KBM-7 (cell line): ENCODE results near the gene PFKFB2.
A peak's percentile ranks its signal among the peaks of the same experiment; 100 is the strongest.

Experiments used
- DNase-seq: peaks from one replicate; pipeline ENCODE4 v3.0.0-alpha.2; 2015
- in situ Hi-C: fragments of 300-500 bp; cut with MboI; formaldehyde crosslinking; loops from 2 replicates; pipeline ENCODE4 v1.14.3; 2020; ENCODE audit warnings: low sequenced_read_pairs, low pct_unique_long_range_greater_than_20kb, mixed read lengths

The PFKFB2 gene

DNA sequence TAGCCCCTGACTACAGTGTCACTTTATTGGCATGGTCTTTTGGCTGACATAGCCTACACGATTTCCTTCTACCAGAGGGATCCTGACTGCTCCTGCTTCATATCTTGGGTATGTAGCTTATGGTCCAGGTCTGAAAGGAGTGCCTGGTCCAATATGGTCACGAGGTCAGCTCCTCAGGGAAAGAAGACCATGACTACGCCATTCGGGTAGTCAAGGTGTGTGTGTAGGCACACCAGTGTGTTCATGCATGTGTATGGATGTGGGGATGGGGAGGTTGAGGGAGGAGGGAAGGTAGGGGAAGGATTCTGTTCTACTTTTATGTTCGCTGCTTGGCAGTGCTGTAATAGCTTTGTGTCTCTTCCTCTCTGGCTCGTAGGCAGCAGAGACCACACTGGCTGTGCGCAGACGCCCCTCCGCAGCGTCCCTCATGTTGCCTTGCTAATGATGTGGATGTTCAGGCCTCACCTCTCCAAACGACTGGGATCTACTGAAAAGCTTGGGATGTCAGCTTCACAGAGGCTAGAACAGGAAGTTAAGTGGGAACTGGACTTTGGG is 25.6 kb downstream of the PFKFB2 start:
- in situ Hi-C loops, result no loop called here
- no peak for DNase-seq

DNA sequence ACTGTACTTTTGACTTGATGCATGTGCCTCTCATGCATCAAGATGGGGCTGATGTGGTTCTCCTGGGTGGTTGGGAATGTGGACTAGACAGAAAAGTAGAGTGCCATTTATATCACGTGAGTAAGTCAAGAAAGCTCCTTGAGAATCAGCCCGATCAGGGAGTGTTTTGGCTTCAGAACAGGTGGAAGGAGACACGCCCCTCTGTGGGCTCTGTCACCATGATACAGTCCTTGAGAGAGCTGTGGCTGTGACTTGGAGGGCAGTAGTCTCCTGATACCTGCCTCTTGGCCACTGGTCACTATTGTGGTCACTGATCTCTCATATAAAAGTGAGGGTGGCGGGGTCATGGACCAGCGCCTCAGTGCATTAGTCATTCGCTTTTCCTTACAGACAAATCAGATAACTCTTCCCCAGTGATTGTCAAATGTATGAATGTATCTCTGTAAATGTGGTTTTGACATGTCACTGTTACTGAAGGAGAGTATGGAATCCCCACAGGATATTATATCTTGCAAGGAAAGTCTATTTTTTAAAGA is 26.7 kb downstream of the PFKFB2 start:
- in situ Hi-C loops, result no loop called here
- no peak for DNase-seq

DNA sequence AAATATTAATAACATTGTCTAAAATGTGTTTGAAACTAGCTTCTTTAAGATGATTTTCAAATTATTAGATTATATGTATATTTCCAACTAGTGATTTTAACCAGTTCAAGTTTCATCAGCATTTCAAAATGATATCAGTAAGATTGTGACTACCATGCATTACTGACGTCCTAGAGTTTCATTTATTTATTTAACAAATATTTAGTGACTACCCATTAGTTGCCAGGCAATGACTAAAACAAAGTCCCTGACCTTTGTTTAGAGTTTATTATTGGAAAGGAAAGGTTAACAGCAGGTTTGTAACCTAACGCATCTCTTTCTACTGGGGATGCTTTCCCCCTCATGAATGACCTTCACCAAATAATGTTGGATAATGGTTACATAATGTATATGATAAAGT is 28.0 kb downstream of the PFKFB2 start:
- DNase-seq, result no peak
- in situ Hi-C loops, result no loop called here

DNA sequence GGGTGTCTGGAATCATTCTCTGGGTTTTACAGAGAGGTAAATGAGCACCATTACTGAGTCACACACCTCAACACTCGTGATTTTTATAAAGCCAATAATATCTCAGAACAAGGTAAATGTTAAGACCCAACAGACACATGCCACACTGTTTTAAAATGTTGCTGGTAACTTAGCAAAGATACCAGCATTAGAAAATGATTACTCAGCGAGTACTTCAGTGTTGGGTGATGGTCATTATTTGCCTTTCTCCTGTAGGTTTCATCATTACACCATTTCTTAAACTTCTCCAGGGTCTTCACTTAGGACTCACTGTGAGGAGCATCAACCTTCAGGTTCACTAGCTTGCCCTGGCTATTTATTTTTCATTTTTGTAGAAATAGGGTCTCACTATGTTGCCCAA is 28.7 kb downstream of the PFKFB2 start:
- in situ Hi-C loops, result no loop called here

DNA sequence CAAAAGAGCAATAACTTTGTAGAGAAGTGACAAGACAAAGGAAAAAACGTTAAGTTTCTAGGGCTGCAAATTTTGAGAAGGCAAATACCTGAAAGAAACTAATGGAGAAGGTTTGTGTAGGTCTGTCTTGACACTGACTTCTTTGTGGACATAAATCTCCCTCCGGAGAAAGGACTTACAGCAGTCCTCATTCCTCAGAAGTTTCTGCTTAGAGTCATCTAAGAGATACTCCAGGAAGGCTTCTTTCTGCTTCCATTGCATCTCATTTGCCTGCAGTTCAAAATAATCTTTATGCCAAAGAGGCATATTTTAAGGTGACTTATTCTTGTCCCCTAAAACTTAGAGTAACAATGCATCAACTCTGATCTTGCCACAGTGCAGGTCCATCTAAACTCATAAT is 31.2 kb downstream of the PFKFB2 start:
- in situ Hi-C loops, result no loop called here
- no peak for DNase-seq

More for the DNA sequence above, 28.7 kb downstream of the PFKFB2 start:
- DNase-seq, result no peak

DNA sequence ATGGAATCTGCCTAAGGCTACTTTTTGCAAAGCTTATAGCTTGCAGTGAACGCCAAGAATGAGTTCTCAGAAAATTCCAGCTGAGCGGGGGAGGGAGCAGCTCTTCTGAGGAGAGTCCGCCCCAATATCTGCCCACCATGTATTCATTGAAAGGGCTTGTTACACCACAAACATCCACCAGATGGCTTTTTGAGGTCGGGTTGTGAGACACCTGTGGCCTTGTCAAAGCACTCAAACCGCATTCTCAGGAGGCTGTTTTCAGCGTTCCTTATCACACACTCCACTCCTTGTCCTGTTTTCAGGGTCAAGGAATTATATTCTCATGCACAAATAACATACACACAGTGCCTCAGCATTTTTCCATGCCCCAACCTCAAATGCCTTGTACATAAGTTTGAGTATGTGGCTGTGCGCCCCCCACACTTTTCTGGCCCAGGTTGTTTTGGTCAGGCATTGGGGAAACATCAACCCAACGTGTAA is 31.7 kb downstream of the PFKFB2 start:
- in situ Hi-C loops, result no loop called here
- DNase-seq, result peak; percentile 60

DNA sequence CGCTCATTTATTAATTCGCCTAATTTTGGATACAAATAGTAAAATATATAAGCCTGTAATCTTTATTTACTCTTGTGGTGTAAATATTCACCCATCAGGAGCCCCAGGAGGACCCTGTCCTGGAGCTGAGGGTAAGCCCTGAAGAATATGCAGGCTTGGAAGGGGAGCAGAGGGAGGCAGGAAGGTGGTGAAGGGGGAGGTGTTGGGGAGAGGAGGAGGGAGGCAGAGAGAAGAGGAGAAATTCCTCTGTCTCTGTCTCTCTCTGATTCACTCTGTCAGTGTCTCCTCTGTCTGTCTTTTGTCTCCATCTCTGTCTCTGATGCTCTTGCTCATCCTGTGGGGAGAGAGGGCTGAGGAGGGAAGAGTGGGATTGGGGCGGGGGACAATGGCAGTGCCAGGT is 32.8 kb downstream of the PFKFB2 start:
- DNase-seq, result no peak
- in situ Hi-C loops, result no loop called here

DNA sequence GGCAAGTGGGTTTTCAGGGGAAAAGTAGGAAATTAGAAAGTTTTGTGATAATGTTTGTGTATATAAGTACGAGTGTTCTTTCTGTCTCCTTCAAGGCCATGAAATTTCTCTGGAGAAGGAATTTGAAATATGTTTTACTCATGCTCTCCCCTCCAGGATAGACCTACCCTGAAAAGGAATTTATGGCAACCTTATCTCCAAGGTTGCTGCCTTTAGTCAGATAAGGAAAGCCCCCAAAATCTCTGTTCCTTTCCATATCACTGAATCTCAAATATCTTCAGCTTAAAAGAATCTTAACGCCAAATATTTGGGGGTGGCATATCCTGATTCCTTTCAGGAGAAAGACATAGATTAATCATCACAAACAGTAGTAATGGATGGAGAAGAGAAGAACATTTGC is 35.1 kb downstream of the PFKFB2 start:
- no peak for DNase-seq
- in situ Hi-C loops, result no loop called here

DNA sequence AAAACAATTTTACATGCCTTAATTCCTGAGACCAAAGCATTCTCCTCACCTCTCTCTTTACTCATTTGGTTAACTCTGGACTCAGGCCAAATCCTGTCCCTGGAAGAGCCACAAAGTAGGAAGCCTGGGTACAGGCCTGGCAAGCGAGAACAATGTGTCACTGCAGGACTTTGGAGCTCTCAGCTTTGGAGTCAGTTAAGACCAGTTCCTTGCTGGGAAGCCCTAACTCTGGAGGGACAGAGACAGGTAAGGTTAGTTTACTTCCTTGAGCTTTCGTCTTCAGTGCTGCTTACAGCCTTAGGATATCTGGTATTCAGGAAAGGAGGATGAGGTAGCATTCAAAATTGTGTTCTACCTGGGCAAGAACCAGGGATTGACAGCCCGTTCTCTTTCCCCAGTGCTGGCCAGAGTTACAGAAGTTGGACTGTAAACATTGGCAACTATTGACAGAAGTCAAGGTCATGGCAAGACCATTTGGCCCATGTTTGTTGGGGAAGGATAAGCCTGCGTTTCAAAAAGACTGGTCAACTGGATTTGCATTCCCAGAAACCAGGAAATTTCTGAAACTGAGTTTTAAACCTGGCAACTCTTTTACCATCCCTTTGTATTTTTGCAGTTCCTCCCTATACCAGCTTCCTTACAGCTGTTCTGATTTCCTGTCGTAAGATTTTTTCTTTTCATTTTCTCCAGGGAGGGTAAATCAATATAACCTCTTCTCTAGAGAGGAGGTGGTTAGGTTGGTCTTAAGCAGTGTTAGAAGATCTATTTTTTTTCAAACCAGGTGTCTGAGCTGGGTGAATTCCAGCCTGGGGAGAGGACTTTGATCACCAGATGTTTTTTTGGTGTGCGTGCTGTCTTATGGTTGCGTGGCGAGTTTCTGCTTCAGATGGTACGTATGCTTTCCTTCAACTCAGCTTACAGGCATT is 35.9 kb downstream of the PFKFB2 start, which contains the start of gene C4BPB:
TSS of gene C4BPB (plus strand) at position 160 of the 926 bp plus-strand sequence. CDS start at position 832, 672 bp downstream.
- in situ Hi-C loops, result no loop called here

DNA sequence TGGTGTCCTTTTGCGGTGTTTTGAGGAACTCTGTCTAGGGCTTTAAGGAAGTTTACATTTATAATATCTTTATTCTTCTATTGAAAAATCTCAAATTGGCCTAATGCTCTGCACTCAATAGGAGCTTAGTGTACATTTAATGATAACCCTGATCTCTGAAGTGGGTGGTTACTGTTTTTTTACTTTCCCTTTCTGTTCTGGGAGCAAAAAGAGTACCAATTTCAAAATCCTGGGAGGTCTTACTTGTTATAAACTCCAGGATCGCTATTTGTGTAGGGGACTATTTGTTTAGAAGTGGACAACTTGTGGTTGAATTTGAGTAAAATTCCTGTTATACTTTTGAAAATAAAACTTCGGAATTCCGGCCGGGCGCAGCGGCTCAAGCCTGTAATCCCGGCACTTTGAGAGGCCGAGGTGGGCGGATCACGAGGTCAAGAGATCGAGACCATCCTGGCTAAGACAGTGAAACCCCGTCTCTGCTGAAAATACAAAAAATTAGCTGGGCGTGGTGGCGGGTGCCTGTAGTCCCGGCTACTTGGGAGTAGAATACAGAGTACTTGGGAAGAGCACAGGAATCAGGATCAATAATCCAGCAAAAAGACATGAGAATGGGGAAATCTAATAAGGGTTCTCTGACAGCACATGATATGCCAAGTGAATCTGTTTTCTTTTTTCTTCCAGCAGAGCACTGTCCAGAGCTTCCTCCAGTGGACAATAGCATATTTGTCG is 36.7 kb downstream of the PFKFB2 start:
- DNase-seq, result no peak
- in situ Hi-C loops, result no loop called here

More for the DNA sequence above, 35.9 kb downstream of the PFKFB2 start, which contains the start of gene C4BPB:
- no peak for DNase-seq

DNA sequence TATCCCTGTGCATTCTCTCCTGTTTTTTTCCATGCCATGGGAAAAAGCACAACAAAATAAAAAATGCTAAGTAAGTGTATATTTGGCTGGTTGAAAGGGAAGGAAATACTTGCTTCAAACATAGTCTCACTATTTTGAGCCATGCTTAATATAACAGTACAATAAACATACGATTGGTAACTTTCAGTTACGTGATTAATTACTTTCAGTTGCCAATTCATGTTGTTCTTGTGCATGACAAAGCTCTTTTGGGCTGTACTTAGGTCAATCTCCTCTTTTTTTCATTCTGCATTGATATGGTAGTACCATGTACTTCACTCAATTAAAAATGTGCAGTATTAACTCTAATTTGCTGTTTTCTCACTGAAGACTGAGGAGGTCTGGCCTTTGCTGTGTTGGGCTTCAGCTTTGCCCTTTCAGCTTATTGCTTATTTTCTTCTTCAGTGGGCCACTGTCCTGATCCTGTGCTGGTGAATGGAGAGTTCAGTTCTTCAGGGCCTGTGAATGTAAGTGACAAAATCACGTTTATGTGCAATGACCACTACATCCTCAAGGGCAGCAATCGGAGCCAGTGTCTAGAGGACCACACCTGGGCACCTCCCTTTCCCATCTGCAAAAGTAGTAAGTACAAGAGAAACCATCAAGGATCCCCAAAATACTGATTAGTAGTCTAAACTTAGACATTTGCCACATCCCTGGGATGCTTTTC is 38.3 kb downstream of the PFKFB2 start:
- in situ Hi-C loops, result no loop called here
- DNase-seq, result no peak

DNA sequence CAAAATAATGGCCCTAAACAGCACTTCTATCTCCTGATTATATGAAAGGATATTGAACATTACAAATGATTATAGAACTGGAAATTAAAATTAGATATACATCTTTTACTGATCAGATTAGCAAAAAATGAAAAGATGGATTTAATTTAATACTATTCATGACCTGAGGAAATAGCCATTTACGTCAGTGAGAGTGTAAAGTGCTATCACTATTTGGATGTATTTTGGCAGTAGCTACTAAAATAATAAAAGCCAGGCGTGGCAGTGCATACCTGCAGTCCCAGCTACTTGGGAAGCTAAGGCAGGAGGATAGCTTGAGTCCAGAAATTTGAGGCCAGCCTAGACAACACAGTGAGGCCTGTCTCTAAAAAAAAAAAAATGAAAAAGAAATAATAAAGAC is 40.9 kb downstream of the PFKFB2 start:
- in situ Hi-C loops, result no loop called here

DNA sequence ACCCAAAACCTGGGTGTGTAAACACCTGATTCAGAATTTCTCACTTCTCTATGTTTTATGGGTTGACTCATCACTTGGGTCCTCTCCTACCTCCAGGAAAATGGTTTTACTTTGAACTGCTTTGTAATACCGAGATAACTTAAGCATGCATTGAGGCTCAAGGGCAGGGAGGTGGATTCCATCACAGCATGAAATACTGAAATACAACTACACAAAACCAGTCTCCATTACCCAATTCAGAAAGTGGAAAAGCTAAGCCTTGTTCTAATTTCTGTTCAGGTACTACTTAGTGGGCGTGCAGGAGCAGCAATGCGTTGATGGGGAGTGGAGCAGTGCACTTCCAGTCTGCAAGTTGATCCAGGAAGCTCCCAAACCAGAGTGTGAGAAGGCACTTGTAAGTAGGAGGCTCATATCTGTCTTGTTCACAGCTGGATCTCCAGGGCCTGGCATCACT is 44.8 kb downstream of the PFKFB2 start:
- in situ Hi-C loops, result no loop called here
- no peak for DNase-seq

More for the DNA sequence above, 40.9 kb downstream of the PFKFB2 start:
- DNase-seq, result no peak

DNA sequence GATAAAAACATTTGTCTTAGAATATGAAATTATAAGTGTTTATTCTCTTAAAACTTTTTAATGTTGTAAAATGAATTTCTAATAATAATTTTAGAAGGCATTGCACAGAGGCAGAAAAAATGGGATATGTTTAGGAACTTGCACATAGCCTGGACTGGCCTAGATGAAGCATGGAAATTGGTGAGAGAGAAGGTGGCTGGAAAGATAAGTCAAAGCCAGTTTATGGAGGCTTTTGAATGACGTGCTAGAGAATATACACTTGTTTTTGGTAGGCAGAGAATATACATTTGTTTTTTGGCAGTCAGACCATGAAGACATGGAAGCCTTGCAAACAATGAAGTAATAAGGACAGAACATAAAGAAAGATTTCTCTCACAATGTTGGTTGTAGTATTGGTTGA is 48.6 kb downstream of the PFKFB2 start:
- in situ Hi-C loops, result no loop called here
- no peak for DNase-seq

DNA sequence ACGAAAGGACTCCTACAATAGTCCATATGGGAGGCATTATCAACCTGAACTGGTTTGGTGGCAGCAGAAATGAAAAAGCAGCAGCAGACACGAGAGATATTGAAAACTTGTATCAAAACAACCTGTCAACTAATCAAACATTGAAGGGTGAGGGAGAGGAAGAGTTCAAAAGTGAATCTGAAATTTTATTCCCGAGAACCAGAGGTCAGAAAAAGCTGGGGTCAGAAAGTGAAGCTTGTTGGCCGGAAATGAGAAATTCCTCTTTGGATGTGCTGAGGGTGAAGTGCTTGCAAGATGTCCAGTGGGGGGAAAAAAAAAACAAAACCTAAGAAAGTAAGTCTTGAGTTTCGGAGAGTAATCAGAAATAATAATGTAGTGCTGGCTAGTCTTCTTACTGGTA is 49.1 kb downstream of the PFKFB2 start:
- DNase-seq, result no peak
- in situ Hi-C loops, result no loop called here

DNA sequence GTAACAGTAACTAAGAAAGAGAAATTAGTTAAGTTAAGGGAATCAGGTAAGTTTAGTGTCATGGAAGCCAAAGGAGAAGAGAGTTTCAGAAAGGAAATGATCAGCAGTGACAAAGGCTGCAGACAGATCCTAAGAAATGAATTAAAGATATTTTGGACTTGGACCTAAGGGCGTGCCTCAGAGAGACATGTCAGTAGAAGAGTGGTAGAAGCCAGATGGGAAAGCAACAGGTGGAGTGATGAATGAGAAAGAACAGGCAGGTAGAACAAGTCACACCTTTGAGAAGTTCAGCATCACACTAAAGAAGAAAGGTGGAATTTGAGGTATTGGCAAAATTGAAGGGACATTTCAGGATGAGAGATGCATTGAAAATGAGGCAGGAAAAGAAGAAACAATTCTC is 49.6 kb downstream of the PFKFB2 start:
- no peak for DNase-seq
- in situ Hi-C loops, result no loop called here

DNA sequence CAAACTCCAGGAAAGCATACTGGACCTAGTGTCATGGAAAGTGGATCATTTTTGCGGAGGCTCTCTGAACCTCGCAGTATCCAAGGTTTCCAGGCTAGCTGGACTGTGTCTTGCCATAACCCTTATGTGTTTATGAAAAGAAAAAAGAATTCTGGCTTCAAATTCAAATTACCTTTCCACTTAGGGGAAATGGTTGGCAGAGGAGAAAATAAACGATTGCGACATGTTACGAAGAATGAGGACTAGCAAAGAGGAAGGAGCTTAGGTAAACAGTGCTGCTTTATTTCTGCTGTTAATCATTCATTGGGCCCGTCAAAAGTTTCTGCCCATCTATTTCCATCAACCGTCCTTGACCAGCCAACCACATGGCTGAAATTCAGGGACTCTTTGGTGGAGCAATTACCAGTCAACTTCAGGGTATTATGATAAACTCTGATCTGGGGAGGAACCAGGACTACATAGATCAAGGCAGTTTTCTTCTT is 50.9 kb downstream of the PFKFB2 start, which contains the start of gene C4BPA:
TSS of gene C4BPA (plus strand) at position 342 of the 482 bp plus-strand sequence. CDS start 8,793 bp downstream, outside the sequence.
- in situ Hi-C loops, result no loop called here
- DNase-seq, result no peak

DNA sequence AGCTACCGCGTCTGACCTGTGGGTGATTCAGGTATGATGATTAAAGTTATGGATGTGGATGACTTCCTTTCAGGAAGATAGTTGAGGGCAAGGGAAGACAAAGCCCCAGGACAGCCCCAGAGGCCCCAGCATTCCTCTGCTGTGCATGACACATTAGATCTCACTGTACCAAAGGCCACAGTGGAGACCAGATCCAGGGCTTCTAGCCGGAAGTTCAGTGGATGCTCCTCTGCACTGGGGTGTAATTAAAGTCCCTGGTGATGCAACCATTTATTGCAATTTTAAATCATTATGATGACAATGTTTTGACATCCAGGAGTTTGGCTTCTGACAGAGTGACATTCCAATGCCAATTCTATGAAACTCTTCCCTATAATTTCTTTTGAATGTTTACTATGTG is 55.9 kb downstream of the PFKFB2 start:
- in situ Hi-C loops, result no loop called here
- DNase-seq, result no peak
